ENCODE data around the gene MS4A8.
"Not testable (repeated sequence)": the region's sequence is repeated elsewhere in the genome, so short reads cannot be mapped to it uniquely, and the experiment has no call there.

Gene MS4A8

DNA sequence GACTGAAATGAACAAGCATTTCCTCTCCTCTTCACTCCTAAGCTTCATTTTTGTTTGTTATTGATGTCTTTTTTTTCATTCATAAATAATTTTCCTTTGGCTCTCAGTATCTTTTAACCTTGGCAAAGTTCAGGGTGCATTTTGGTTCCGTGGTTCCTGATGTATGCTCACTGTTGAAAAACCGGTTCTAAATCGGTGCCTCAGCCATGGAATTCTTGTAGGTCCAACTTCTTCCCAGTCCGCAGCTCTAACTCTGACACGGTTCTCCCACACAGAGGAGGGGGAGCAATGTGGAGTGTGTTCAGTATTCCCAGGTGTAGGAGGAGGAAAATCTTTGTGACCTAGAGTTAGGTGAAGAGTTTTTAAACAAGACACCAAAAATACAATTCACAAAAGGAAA lies 44.7 kb downstream of the MS4A8 start:
- Histone ChIP-seq H3K4me1 (ENCODE audit: control insufficient read depth in 5 of 5, insufficient read depth in 5 of 5, low read length in 5 of 5) (peaks cover 0 to 4% (median 0%) of the 10 kb centered on the region in 5 donors), H3K27ac (ENCODE audit: low read depth, low read length) (no peak overlapping the region), H3K9ac (ENCODE audit: low read length in 5 of 5) (no peak overlapping the region), H3K27me3 (ENCODE audit: control insufficient read depth in 5 of 5, insufficient read depth in 4 of 5, low read length in 5 of 5) (peaks cover 3 to 11% (median 4%) of the 10 kb centered on the region in 5 donors), H3K4me3 (ENCODE audit: low read depth in 1 of 5, low read length in 5 of 5) (no peak overlapping the region), H3K36me3 (ENCODE audit: control insufficient read depth in 5 of 5, insufficient read depth in 5 of 5, low read length in 5 of 5) (no peaks in the 10 kb centered on the region), H3K9me3 (ENCODE audit: control insufficient read depth in 5 of 5, low read length in 5 of 5) (peaks cover 0 to 14% (median 8%) of the 10 kb centered on the region in 5 donors)

DNA sequence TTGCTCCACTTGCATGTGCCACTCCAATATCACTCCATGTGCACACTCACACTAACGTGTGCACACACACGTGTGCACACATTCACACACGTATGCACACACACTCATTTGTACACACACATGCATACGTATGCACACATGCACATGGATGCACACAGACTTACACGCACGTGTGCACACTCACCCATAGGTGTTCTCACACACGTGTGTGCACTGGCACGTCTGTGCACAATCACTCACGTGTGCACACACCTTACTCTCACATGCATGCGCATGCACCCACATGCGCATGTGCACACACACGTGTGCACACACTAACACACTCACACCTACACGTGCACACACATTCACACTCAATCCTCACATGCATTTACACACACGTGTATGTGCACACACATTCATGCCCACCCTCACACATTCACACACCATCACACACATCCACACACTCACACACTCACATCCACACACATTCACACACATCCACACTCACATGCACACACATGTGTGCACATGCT lies 48.0 kb downstream of the MS4A8 start:
- Histone ChIP-seq H3K4me3 (ENCODE audit: low read depth in 1 of 5, low read length in 5 of 5) (no peak overlapping the region), H3K36me3 (ENCODE audit: control insufficient read depth in 5 of 5, insufficient read depth in 5 of 5, low read length in 5 of 5) (no peaks in the 10 kb centered on the region), H3K27me3 (ENCODE audit: control insufficient read depth in 5 of 5, insufficient read depth in 4 of 5, low read length in 5 of 5) (peaks cover 3 to 11% (median 8%) of the 10 kb centered on the region in 5 donors)

DNA sequence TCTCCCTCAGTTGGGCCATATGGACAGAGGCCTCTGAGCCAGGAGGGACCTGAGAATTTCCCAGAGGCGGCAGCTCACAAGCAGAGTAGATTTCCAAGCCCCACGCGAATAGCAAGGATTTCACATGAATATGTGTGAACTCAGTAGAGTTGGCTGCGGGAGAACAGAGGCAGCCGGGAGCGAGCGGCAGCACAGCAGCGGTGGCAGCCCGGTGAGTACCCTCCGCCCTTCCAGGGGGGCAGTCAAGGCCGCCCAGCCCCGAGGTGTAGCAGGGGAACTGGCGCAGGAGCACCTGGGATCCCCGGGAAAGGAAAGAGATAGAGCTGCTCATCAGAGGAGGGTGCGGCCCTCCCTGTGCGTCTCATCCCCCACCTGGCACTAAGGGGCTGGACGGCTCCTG lies 48.8 kb downstream of the MS4A8 start:
- H3K36me3 ChIP-seq (ENCODE audit: control insufficient read depth in 5 of 5, insufficient read depth in 5 of 5, low read length in 5 of 5) = no peaks in the 10 kb centered on the region
- H3K4me3 ChIP-seq (ENCODE audit: low read depth in 1 of 5, low read length in 5 of 5) = no peak overlapping the region
- peaks cover 0 to 4% (median 0%) of the 10 kb centered on the region in 5 donors for H3K4me1 ChIP-seq (ENCODE audit: control insufficient read depth in 5 of 5, insufficient read depth in 5 of 5, low read length in 5 of 5)
- no peak overlapping the region for H3K9ac ChIP-seq (ENCODE audit: low read length in 5 of 5)
- H3K9me3 ChIP-seq (ENCODE audit: control insufficient read depth in 5 of 5, low read length in 5 of 5) = no peaks in the 10 kb centered on the region
- peaks cover 3 to 15% (median 13%) of the 10 kb centered on the region in 5 donors for H3K27me3 ChIP-seq (ENCODE audit: control insufficient read depth in 5 of 5, insufficient read depth in 4 of 5, low read length in 5 of 5)
- H3K27ac ChIP-seq (ENCODE audit: low read depth, low read length) = no peak overlapping the region

More for the DNA sequence above, 48.0 kb downstream of the MS4A8 start:
- peaks cover 0 to 4% (median 0%) of the 10 kb centered on the region in 5 donors for H3K4me1 ChIP-seq (ENCODE audit: control insufficient read depth in 5 of 5, insufficient read depth in 5 of 5, low read length in 5 of 5)
- H3K9ac ChIP-seq (ENCODE audit: low read length in 5 of 5) = no peak overlapping the region
- peaks cover 0 to 5% (median under 1%) of the 10 kb centered on the region in 5 donors for H3K9me3 ChIP-seq (ENCODE audit: control insufficient read depth in 5 of 5, low read length in 5 of 5)
- H3K27ac ChIP-seq (ENCODE audit: low read depth, low read length) = no peak overlapping the region

DNA sequence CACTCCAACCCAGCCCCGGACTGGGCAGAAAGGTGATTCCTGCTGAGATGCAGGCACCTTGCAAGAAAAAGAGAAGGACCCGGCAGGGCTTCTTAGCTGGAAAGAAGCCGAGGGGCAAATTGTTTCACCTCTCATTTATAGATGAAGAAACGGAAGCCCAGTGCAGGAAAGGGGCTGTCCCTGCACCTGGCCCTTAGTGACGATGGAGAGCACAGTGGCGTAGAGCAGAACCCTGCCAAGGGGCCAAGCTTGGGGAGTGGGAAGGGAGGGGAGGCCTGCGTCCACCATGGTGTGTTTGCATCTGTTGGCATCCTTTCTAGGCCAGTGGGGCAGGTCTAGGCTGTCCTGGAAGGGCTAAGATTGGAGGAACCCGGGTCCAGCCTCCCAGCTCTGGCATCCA lies 49.4 kb downstream of the MS4A8 start:
- no peak overlapping the region for H3K27ac ChIP-seq (ENCODE audit: low read depth, low read length)
- no peaks in the 10 kb centered on the region for H3K36me3 ChIP-seq (ENCODE audit: control insufficient read depth in 5 of 5, insufficient read depth in 5 of 5, low read length in 5 of 5)
- no peak overlapping the region for H3K4me3 ChIP-seq (ENCODE audit: low read depth in 1 of 5, low read length in 5 of 5)
- peaks cover 0 to 4% (median 0%) of the 10 kb centered on the region in 5 donors for H3K4me1 ChIP-seq (ENCODE audit: control insufficient read depth in 5 of 5, insufficient read depth in 5 of 5, low read length in 5 of 5)
- no peak overlapping the region for H3K9ac ChIP-seq (ENCODE audit: low read length in 5 of 5)
- H3K9me3 ChIP-seq (ENCODE audit: control insufficient read depth in 5 of 5, low read length in 5 of 5) = no peaks in the 10 kb centered on the region
- H3K27me3 ChIP-seq (ENCODE audit: control insufficient read depth in 5 of 5, insufficient read depth in 4 of 5, low read length in 5 of 5) = peaks cover 3 to 17% (median 13%) of the 10 kb centered on the region in 5 donors

DNA sequence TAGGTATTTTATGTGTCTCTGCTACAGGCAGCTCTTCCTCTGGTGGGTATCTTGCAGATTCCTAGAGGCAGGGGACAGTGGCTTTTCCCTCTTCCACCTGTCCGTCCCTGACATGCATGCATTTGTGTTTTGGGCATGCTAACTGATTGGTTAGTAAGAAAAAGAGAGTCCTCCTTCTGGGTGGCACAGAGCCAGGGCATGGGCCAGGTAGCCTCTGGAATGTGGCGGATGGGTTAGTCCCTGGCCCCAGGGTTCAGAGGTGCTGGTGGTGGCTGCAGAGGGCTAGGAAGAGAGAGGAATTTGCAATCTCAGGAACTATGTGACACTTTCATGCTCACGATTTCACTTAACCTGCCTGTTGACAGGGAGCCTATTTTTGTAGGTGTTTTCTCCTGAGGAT lies 51.5 kb downstream of the MS4A8 start:
- no peaks in the 10 kb centered on the region for H3K36me3 ChIP-seq (ENCODE audit: control insufficient read depth in 5 of 5, insufficient read depth in 5 of 5, low read length in 5 of 5)
- H3K4me1 ChIP-seq (ENCODE audit: control insufficient read depth in 5 of 5, insufficient read depth in 5 of 5, low read length in 5 of 5) = peaks cover 0 to 4% (median 0%) of the 10 kb centered on the region in 5 donors
- no peaks in the 10 kb centered on the region for H3K9me3 ChIP-seq (ENCODE audit: control insufficient read depth in 5 of 5, low read length in 5 of 5)
- H3K27ac ChIP-seq (ENCODE audit: low read depth, low read length) = no peak overlapping the region
- H3K4me3 ChIP-seq (ENCODE audit: low read depth in 1 of 5, low read length in 5 of 5) = no peak overlapping the region
- H3K27me3 ChIP-seq (ENCODE audit: control insufficient read depth in 5 of 5, insufficient read depth in 4 of 5, low read length in 5 of 5) = peaks cover 3 to 19% (median 13%) of the 10 kb centered on the region in 5 donors
- H3K9ac ChIP-seq (ENCODE audit: low read length in 5 of 5) = no peak overlapping the region

DNA sequence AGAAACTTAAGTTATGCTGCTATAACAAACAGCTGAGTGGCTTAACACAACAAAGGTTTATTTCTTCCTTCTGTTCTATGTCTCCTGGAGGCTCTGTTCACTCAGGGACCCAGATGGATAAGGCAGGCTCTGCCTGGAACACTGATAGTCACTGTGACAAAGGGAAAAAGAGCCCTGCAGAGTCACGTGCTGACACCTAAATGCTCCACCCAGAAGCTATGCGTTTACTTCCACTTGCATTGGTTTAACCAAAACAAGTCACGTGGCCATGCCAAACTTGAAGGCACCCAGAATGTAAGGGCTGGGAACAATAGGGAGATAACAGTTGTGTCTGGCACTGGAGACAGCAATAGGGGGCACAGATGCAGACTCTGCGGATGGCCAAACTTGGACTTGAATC lies 53.9 kb downstream of the MS4A8 start:
- H3K27ac ChIP-seq (ENCODE audit: low read depth, low read length) = no peak overlapping the region
- H3K27me3 ChIP-seq (ENCODE audit: control insufficient read depth in 5 of 5, insufficient read depth in 4 of 5, low read length in 5 of 5) = peaks cover 3 to 22% (median 15%) of the 10 kb centered on the region in 5 donors
- no peaks in the 10 kb centered on the region for H3K36me3 ChIP-seq (ENCODE audit: control insufficient read depth in 5 of 5, insufficient read depth in 5 of 5, low read length in 5 of 5)
- no peak overlapping the region for H3K4me3 ChIP-seq (ENCODE audit: low read depth in 1 of 5, low read length in 5 of 5)
- no peaks in the 10 kb centered on the region for H3K4me1 ChIP-seq (ENCODE audit: control insufficient read depth in 5 of 5, insufficient read depth in 5 of 5, low read length in 5 of 5)
- no peak overlapping the region for H3K9ac ChIP-seq (ENCODE audit: low read length in 5 of 5)
- H3K9me3 ChIP-seq (ENCODE audit: control insufficient read depth in 5 of 5, low read length in 5 of 5) = no peaks in the 10 kb centered on the region

DNA sequence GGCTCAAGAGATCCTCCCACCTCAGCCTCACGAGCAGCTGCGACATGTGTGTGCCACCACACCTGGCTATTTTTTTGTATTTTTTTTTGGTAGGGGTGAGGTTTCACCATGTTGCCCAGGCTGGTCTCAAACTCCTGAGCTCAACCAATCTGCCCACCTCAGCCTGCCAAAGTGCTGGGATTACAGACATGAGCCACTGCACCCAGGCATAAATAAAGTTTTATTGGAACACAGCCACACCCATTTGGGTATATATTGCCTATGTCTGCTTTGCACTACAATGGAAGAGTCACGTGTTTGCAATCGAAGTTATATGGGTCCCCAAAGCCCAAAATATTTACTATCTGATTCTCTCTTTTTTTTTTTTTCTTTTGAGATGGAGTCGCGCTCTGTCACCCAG lies 55.5 kb downstream of the MS4A8 start:
- Histone ChIP-seq H3K4me1 (ENCODE audit: control insufficient read depth in 5 of 5, insufficient read depth in 5 of 5, low read length in 5 of 5) (peaks cover 0 to 4% (median 0%) of the 10 kb centered on the region in 5 donors), H3K9me3 (ENCODE audit: control insufficient read depth in 5 of 5, low read length in 5 of 5) (no peaks in the 10 kb centered on the region), H3K27me3 (ENCODE audit: control insufficient read depth in 5 of 5, insufficient read depth in 4 of 5, low read length in 5 of 5) (peaks cover 0 to 20% (median 15%) of the 10 kb centered on the region in 5 donors), H3K4me3 (ENCODE audit: low read depth in 1 of 5, low read length in 5 of 5) (no peak overlapping the region), H3K36me3 (ENCODE audit: control insufficient read depth in 5 of 5, insufficient read depth in 5 of 5, low read length in 5 of 5) (no peaks in the 10 kb centered on the region), H3K27ac (ENCODE audit: low read depth, low read length) (no peak overlapping the region), H3K9ac (ENCODE audit: low read length in 5 of 5) (no peak overlapping the region)

DNA sequence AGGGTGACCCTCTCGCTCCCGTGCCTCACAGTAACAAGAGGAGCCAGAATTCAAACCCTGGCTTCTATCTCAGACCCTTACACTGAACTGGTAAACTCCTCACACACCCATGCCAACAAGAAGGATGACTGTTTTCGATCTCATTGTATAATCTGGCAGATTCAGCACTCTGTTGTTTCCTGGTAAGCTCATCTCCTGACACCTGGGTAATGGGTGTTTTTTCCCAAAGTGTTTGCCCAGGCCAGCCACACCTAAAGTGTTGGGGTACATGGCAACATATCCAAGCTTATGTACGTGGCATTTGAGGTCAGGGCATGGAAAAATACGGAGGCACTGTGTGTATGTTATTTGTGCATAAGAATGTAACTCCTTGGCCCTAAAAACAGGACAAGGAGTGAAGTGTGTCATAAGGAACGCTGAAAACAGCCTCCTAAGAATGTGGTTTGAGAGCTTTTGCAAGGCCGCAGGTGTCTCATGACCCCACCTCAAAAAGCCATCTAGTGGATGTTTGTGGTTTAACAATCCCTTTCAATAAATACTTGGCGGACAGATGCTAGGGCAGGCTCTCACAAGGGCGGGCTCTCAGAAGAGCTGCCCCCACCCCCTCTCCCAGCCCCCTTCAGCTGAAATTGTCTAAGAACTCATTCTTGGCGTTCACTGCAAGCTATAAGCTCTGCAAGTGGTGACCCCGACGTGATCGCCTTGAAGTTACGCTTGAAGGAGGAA lies 57.1 kb downstream of the MS4A8 start, which contains the start of gene MS4A15:
MS4A15 (plus strand) TSS at position 561 of the 726 bp plus-strand sequence. CDS start 6,867 bp downstream, outside the sequence.
- H3K4me3 ChIP-seq (ENCODE audit: low read depth in 1 of 5, low read length in 5 of 5) = no peak within 1 kb of the TSS
- no peak within 1 kb of the TSS for H3K9ac ChIP-seq (ENCODE audit: low read length in 5 of 5)
- peaks cover 0 to 24% (median 11%) of the 10 kb centered on the region in 5 donors for H3K27me3 ChIP-seq (ENCODE audit: control insufficient read depth in 5 of 5, insufficient read depth in 4 of 5, low read length in 5 of 5)
- H3K9me3 ChIP-seq (ENCODE audit: control insufficient read depth in 5 of 5, low read length in 5 of 5) = no peaks in the 10 kb centered on the region
- H3K27ac ChIP-seq (ENCODE audit: low read depth, low read length) = no peak within 1 kb of the TSS
- H3K36me3 ChIP-seq (ENCODE audit: control insufficient read depth in 5 of 5, insufficient read depth in 5 of 5, low read length in 5 of 5) = no peaks in the 10 kb centered on the region
- H3K4me1 ChIP-seq (ENCODE audit: control insufficient read depth in 5 of 5, insufficient read depth in 5 of 5, low read length in 5 of 5) = peaks cover 0 to 7% (median 0%) of the 10 kb centered on the region in 5 donors

DNA sequence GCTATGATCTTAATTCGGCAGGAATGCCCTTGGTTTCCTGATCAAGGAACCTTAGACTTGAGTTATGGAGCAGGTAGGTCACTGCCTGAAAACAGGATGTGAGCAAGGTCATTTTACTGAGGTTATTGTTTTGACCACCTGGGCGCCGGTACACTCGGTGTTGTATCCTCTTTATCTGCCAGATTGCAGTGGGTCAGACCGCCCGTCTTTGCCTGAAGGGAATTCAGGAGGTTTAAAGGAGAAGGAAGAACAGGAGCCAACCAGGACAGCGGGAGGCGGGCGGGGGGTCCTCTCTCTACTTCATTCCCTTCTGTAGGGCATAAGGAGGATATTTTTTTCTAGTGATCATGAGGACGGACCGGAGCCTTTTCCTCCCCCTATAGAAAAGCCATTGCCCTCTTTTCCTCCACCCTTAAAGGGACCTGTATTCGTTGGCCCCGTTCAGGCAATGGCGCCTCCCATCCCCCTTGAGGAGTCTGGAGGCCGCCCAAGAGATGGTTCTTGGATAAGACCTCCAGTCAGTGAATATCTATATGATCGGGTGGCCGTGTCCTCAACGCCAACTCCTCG lies 57.9 kb downstream of the MS4A8 start:
- Histone ChIP-seq H3K4me1 (ENCODE audit: control insufficient read depth in 5 of 5, insufficient read depth in 5 of 5, low read length in 5 of 5) (peaks cover 0 to 7% (median 0%) of the 10 kb centered on the region in 5 donors), H3K4me3 (ENCODE audit: low read depth in 1 of 5, low read length in 5 of 5) (no peak overlapping the region), H3K27ac (ENCODE audit: low read depth, low read length) (no peak overlapping the region), H3K9me3 (ENCODE audit: control insufficient read depth in 5 of 5, low read length in 5 of 5) (no peaks in the 10 kb centered on the region), H3K36me3 (ENCODE audit: control insufficient read depth in 5 of 5, insufficient read depth in 5 of 5, low read length in 5 of 5) (no peaks in the 10 kb centered on the region), H3K9ac (ENCODE audit: low read length in 5 of 5) (no peak overlapping the region), H3K27me3 (ENCODE audit: control insufficient read depth in 5 of 5, insufficient read depth in 4 of 5, low read length in 5 of 5) (peaks cover 3 to 24% (median 10%) of the 10 kb centered on the region in 5 donors)

DNA sequence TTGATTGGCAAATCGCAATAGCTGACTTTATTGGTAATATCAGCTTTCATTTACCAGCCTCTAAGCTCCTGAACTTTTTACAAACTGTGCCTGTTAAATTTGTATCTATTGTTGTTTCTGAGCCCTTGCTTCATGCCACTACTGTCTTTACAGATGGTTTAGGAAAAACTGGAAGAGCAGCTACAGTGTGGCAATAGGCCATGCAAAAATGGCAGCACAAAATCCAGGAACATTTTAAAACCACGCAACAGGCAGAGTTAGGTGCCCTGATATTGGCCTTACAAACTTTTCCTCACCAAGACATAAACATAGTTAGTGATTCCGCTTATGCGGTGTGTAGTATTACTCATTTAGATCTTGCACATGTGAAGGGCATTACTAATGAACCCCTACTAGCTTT lies 59.3 kb downstream of the MS4A8 start:
- not testable (repeated sequence) for H3K9ac ChIP-seq (ENCODE audit: low read length in 5 of 5); H3K4me3 ChIP-seq (ENCODE audit: low read depth in 1 of 5, low read length in 5 of 5); H3K9me3 ChIP-seq (ENCODE audit: control insufficient read depth in 5 of 5, low read length in 5 of 5); H3K4me1 ChIP-seq (ENCODE audit: control insufficient read depth in 5 of 5, insufficient read depth in 5 of 5, low read length in 5 of 5); H3K36me3 ChIP-seq (ENCODE audit: control insufficient read depth in 5 of 5, insufficient read depth in 5 of 5, low read length in 5 of 5); H3K27ac ChIP-seq (ENCODE audit: low read depth, low read length)
- H3K27me3 ChIP-seq (ENCODE audit: control insufficient read depth in 5 of 5, insufficient read depth in 4 of 5, low read length in 5 of 5) = peaks cover 3 to 24% (median 5%) of the 10 kb centered on the region in 5 donors
